Progenitor cell of endocrine pancreas (in vitro differentiated cells): Measurements from ENCODE around the gene LAMB4. TPM values are rescaled to one million over a fixed set of nuclear protein-coding genes. Genes with fewer than 3 reads are reported as not detected.

Source experiments
- DNase-seq: peaks from one replicate; pipeline ENCODE4 v3.0.0; 2021; ENCODE audit warnings: low spot score; ENCODE audit not compliant: unreplicated experiment
- H3K27ac Mint-ChIP-seq: 2 replicates; pipeline ENCODE4 v1.8.0; 2021; ENCODE audit warnings: mild to moderate bottlenecking, moderate library complexity, mixed read lengths
- H3K27me3 Mint-ChIP-seq: 2 replicates; pipeline ENCODE4 v1.8.0; 2021; ENCODE audit warnings: mixed read lengths
- H3K36me3 Mint-ChIP-seq: 2 replicates; pipeline ENCODE4 v1.8.0; 2022; ENCODE audit warnings: mixed read lengths; ENCODE audit not compliant: insufficient read depth
- H3K4me1 Mint-ChIP-seq: 2 replicates; pipeline ENCODE4 v1.8.0; 2021; ENCODE audit warnings: low read depth, mixed read lengths
- H3K4me3 Mint-ChIP-seq: 2 replicates; pipeline ENCODE4 v1.8.0; 2021; ENCODE audit warnings: low read depth, mild to moderate bottlenecking, moderate library complexity, mixed read lengths
- H3K9me3 Mint-ChIP-seq: 2 replicates; pipeline ENCODE4 v1.8.0; 2021; ENCODE audit warnings: low read depth, mixed read lengths
- CTCF ChIP-seq: fragments of 200-600 bp; sonication (generic); IDR thresholded peaks from one replicate; pipeline ENCODE4 v1.5.0; 2021; ENCODE audit warnings: antibody characterized with exemption, mild to moderate bottlenecking; ENCODE audit not compliant: unreplicated experiment
- total RNA-seq: library from RNA; stranded (reverse); gene quantifications from 2 replicates; pipeline ENCODE4 v1.2.1, GENCODE V29; 2021

LAMB4 gene
- total RNA-seq, 1 donor from 2014 or later: 0.12 TPM

DNA sequence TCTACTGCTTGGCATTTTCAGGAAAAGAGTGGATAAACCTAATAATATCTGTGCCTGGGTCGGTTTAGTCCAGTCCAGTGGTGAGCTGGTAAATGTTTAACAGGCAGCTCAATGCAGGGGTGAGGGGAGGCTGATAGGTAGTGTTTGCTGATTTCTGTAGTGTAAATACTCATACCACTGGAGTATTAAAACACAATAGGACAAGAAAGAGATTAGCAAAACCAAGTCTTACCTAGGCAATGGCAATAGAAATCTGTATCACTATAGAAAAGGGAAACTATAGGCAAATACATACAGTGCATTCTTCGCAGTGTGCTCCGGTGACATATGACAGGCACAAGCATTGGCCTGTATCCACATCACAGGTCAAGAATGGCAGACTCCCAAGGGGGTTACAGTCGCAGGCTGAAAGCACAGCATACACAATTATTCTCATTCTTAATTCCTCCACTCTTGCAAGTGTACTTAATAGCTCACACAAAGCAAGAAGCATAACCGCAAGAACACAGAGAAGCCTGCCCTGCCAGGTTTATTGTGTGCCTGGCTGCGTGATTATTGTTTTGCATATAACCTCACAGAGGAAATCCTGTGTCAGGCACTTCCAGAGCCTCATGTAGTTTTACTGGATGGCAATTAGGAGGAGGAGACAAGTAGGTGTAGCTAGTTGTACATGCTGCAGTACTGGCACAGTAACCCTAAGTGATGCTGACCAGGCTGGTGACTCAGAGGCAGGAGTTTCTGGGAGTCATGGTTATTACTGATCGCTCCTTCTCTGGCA, 35.0 kb downstream of the LAMB4 start:
- peaks cover 3% of the 10 kb centered on the region for H3K9me3 Mint-ChIP-seq
- peak overlapping the region; percentile 88 for H3K27ac Mint-ChIP-seq
- no peaks in the 10 kb centered on the region for H3K27me3 Mint-ChIP-seq
- peaks cover 45% of the 10 kb centered on the region for H3K4me1 Mint-ChIP-seq
- no peaks in the 10 kb centered on the region for H3K36me3 Mint-ChIP-seq
- TF ChIP-seq CTCF: no peak
- H3K4me3 Mint-ChIP-seq: peak overlapping the region; percentile 12
- peak; percentile 51 for DNase-seq

DNA sequence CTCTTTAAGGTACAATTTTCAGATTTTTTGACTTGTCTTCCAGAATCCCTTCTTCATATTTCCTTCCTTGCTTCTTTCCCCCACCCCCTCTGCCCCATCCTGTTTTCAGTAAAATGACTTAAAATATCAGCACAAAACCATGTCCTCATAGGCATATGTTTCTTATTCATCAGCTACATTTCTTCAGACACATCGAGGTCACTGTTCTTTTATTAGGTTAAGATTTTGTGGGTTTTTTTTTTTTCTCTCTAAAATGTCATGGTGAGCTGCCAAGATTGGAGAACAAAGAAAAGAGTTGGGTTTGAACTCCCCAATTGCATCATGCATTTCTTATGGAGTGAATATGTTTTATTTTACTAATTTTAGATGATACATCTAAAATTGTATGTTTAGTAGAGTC, 35.8 kb downstream of the LAMB4 start:
- H3K27me3 Mint-ChIP-seq: no peaks in the 10 kb centered on the region

DNA sequence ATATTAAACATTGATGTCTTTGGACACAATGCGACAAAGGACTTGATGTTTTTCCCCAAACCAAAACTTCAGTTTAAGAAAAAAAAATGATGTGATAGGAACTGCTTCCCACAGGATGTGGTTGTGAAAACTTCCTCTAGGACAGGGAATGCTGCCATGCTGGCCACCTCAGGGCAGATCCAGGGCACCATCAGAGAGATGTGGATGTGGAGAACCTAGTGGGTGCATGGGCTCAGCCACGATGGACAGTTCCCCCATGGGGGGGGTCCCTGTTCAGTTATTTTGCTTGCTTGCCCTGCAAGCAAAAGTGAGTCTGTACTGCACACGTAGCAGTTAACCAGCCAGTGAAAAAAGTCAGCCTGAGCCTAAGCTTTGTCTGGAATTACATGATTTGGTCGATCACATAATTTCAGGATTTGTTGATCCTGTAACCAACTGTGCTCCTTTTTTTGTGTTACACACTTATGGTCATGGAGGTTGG, 36.3 kb downstream of the LAMB4 start:
- peak overlapping the region; percentile 12 for H3K4me3 Mint-ChIP-seq

More for the DNA sequence above, 35.8 kb downstream of the LAMB4 start:
- Mint-ChIP-seq H3K4me3 (peak overlapping the region; percentile 12), H3K36me3 (no peaks in the 10 kb centered on the region), H3K4me1 (peaks cover 46% of the 10 kb centered on the region), H3K27ac (peak overlapping the region; percentile 88), H3K9me3 (peaks cover 3% of the 10 kb centered on the region)
- TF ChIP-seq CTCF: no peak
- no peak for DNase-seq

DNA sequence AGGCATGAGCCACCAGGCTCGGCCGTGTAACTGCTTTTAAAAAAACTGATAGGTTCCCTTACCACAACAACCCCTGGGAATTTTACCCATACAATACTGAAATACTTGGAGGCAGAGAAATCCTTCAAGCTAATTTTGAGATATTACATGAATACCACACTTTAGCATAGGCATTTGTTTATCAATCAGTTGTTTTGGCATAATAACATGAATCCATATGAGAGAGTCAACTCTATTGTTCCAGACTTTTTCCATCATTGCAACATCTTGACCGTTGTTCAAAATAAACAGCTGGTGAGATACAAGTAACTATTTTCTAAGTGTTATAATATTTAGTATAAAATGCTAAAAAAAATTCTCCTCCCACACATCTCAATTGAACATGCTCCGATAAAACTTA, 36.8 kb downstream of the LAMB4 start:
- Mint-ChIP-seq H3K4me3 (no peak overlapping the region), H3K27ac (no peak overlapping the region), H3K4me1 (peaks cover 46% of the 10 kb centered on the region), H3K36me3 (no peaks in the 10 kb centered on the region), H3K27me3 (no peaks in the 10 kb centered on the region), H3K9me3 (no peaks in the 10 kb centered on the region)
- DNase-seq: no peak
- TF ChIP-seq CTCF: no peak

More for the DNA sequence above, 36.3 kb downstream of the LAMB4 start:
- Mint-ChIP-seq H3K27me3 (no peaks in the 10 kb centered on the region), H3K9me3 (no peaks in the 10 kb centered on the region), H3K36me3 (no peaks in the 10 kb centered on the region), H3K27ac (peak overlapping the region; percentile 88), H3K4me1 (peaks cover 46% of the 10 kb centered on the region)
- TF ChIP-seq CTCF: no peak
- DNase-seq: no peak

DNA sequence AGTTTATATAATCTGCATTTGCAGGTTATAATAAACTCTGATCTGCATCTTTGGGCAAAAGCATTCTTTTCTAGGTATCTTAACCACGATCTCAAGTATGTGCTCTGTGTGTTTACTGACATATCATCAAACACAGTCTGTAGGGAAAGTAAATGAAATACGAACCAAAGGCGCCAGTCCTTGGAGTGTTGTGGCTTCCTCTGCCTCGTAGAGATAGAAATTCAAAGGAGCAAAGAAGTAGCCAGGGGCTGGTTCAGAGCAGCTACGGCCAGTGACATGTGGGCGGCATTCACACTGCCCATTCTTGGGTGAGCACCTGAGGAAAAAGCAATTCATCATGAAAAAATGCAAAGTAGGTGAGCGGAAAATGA, 38.7 kb downstream of the LAMB4 start:
- Mint-ChIP-seq H3K4me1 (peaks cover 46% of the 10 kb centered on the region), H3K36me3 (no peaks in the 10 kb centered on the region), H3K27ac (no peak overlapping the region), H3K4me3 (no peak overlapping the region), H3K9me3 (no peaks in the 10 kb centered on the region), H3K27me3 (no peaks in the 10 kb centered on the region)
- no peak for DNase-seq
- no peak for TF ChIP-seq CTCF
